ENCODE measurements around the gene ISL2.

ISL2 gene

GRCh38 chr15:76354823-76355440 is 18.4 kb downstream of the ISL2 start:
- H3F3A ChIP-seq (ENCODE audit: low read depth): no peaks in the 10 kb centered on the region
- H3K4me1 ChIP-seq (ENCODE audit: insufficient read depth, low read length, poor library complexity, severe bottlenecking): no peaks in the 10 kb centered on the region
- TF ChIP-seq CTCF (conservative IDR thresholded peaks at IDR 0.05; ENCODE audit: low read length) (no peak), EZH2phosphoT487 (IDR thresholded peaks at IDR 0.05; ENCODE audit: borderline replicate concordance) (no peak)
- no peaks in the 10 kb centered on the region for H3K79me2 ChIP-seq (ENCODE audit: insufficient read depth, low read length)
- no peaks in the 10 kb centered on the region for H4K20me1 ChIP-seq (ENCODE audit: insufficient read depth, low read length, poor library complexity, severe bottlenecking)
- H3K4me3 ChIP-seq (ENCODE audit: low read length, poor library complexity, severe bottlenecking): no peak overlapping the region
- H2AFZ ChIP-seq (ENCODE audit: low read length): no peak overlapping the region
- H3K9me3 ChIP-seq (ENCODE audit: insufficient read depth, low read depth, low read length): no peaks in the 10 kb centered on the region
- H3K4me2 ChIP-seq (ENCODE audit: low read depth, low read length, poor library complexity, severe bottlenecking): no peak overlapping the region
- no peaks in the 10 kb centered on the region for H3K27me3 ChIP-seq (ENCODE audit: insufficient read depth, low read length, poor library complexity, severe bottlenecking)
- no peaks in the 10 kb centered on the region for H3K36me3 ChIP-seq (ENCODE audit: insufficient read depth, low read length)
- H3K9ac ChIP-seq (ENCODE audit: low read depth, low read length, poor library complexity, severe bottlenecking): no peak overlapping the region
- H3K9me2 ChIP-seq (replicated peaks; ENCODE audit: low read depth, low read length): no peaks in the 10 kb centered on the region

GRCh38 chr15:76358453-76358852 is 21.9 kb downstream of the ISL2 start:
- TF ChIP-seq CTCF (conservative IDR thresholded peaks at IDR 0.05; ENCODE audit: low read length) (no peak), EZH2phosphoT487 (IDR thresholded peaks at IDR 0.05; ENCODE audit: borderline replicate concordance) (no peak)
- H3K27me3 ChIP-seq (ENCODE audit: insufficient read depth, low read length, poor library complexity, severe bottlenecking): no peaks in the 10 kb centered on the region
- no peaks in the 10 kb centered on the region for H3K9me2 ChIP-seq (replicated peaks; ENCODE audit: low read depth, low read length)
- H3K4me3 ChIP-seq (ENCODE audit: low read length, poor library complexity, severe bottlenecking): no peak overlapping the region
- no peaks in the 10 kb centered on the region for H4K20me1 ChIP-seq (ENCODE audit: insufficient read depth, low read length, poor library complexity, severe bottlenecking)
- no peaks in the 10 kb centered on the region for H3F3A ChIP-seq (ENCODE audit: low read depth)
- no peak overlapping the region for H3K4me2 ChIP-seq (ENCODE audit: low read depth, low read length, poor library complexity, severe bottlenecking)
- no peaks in the 10 kb centered on the region for H3K79me2 ChIP-seq (ENCODE audit: insufficient read depth, low read length)
- H3K36me3 ChIP-seq (ENCODE audit: insufficient read depth, low read length): no peaks in the 10 kb centered on the region
- no peak overlapping the region for H2AFZ ChIP-seq (ENCODE audit: low read length)
- no peaks in the 10 kb centered on the region for H3K9me3 ChIP-seq (ENCODE audit: insufficient read depth, low read depth, low read length)
- no peak overlapping the region for H3K9ac ChIP-seq (ENCODE audit: low read depth, low read length, poor library complexity, severe bottlenecking)
- H3K4me1 ChIP-seq (ENCODE audit: insufficient read depth, low read length, poor library complexity, severe bottlenecking): no peaks in the 10 kb centered on the region

GRCh38 chr15:76359152-76359551 is 22.6 kb downstream of the ISL2 start:
- no peak overlapping the region for H3K4me3 ChIP-seq (ENCODE audit: low read length, poor library complexity, severe bottlenecking)

More at GRCh38 chr15:76359152-76359551, 22.6 kb downstream of the ISL2 start:
- no peaks in the 10 kb centered on the region for H3K4me1 ChIP-seq (ENCODE audit: insufficient read depth, low read length, poor library complexity, severe bottlenecking)
- no peaks in the 10 kb centered on the region for H3K27me3 ChIP-seq (ENCODE audit: insufficient read depth, low read length, poor library complexity, severe bottlenecking)
- no peaks in the 10 kb centered on the region for H3K79me2 ChIP-seq (ENCODE audit: insufficient read depth, low read length)
- no peak overlapping the region for H3K9ac ChIP-seq (ENCODE audit: low read depth, low read length, poor library complexity, severe bottlenecking)
- no peaks in the 10 kb centered on the region for H3K9me3 ChIP-seq (ENCODE audit: insufficient read depth, low read depth, low read length)
- H4K20me1 ChIP-seq (ENCODE audit: insufficient read depth, low read length, poor library complexity, severe bottlenecking): no peaks in the 10 kb centered on the region
- H3K9me2 ChIP-seq (replicated peaks; ENCODE audit: low read depth, low read length): no peaks in the 10 kb centered on the region
- no peaks in the 10 kb centered on the region for H3K36me3 ChIP-seq (ENCODE audit: insufficient read depth, low read length)
- H2AFZ ChIP-seq (ENCODE audit: low read length): no peak overlapping the region
- no peak overlapping the region for H3K4me2 ChIP-seq (ENCODE audit: low read depth, low read length, poor library complexity, severe bottlenecking)
- no peak for TF ChIP-seq CTCF (conservative IDR thresholded peaks at IDR 0.05; ENCODE audit: low read length)
- TF ChIP-seq EZH2phosphoT487 (IDR thresholded peaks at IDR 0.05; ENCODE audit: borderline replicate concordance): no peak
- H3F3A ChIP-seq (ENCODE audit: low read depth): no peaks in the 10 kb centered on the region
